IMR-90 (cell line): Measurements from ENCODE around the gene FALEC. TPM values are rescaled to one million over a fixed set of nuclear protein-coding genes. Genes with fewer than 3 reads are reported as not detected.

ENCODE experiments used
- RCOR1 ChIP-seq: IDR thresholded peaks from 2 replicates; pipeline ENCODE4 v1.6.1; 2012; ENCODE audit warnings: mild to moderate bottlenecking, low read length, improper control_type of control experiment; ENCODE audit not compliant: insufficient replicate concordance
- polyA plus RNA-seq, 3 experiments: library from polyadenylated mRNA; depleted of rRNA; stranded (reverse); fragments of >200 nt; gene quantifications; 2 replicates each; pipeline ENCODE4 v1.2.3, GENCODE V29; 2012; ENCODE audit warnings: low replicate concordance in 1 of 3
- total RNA-seq: library from RNA; depleted of rRNA; stranded (reverse); fragments of >200 nt; gene quantifications from 2 replicates; pipeline ENCODE4 v1.2.3, GENCODE V29; 2012
- TF ChIP-seq, protein P1 (sequence below): fragments of 150-350 bp; IDR thresholded peaks from 2 replicates; pipeline ENCODE4 v1.6.1; 2017; ENCODE audit warnings: mild to moderate bottlenecking, antibody characterized with exemption, low read length, low read depth

FALEC gene
- total and polyA plus RNA-seq, 2 of the 4 experiments (the other 2 are of a cell fraction): not detected

DNA sequence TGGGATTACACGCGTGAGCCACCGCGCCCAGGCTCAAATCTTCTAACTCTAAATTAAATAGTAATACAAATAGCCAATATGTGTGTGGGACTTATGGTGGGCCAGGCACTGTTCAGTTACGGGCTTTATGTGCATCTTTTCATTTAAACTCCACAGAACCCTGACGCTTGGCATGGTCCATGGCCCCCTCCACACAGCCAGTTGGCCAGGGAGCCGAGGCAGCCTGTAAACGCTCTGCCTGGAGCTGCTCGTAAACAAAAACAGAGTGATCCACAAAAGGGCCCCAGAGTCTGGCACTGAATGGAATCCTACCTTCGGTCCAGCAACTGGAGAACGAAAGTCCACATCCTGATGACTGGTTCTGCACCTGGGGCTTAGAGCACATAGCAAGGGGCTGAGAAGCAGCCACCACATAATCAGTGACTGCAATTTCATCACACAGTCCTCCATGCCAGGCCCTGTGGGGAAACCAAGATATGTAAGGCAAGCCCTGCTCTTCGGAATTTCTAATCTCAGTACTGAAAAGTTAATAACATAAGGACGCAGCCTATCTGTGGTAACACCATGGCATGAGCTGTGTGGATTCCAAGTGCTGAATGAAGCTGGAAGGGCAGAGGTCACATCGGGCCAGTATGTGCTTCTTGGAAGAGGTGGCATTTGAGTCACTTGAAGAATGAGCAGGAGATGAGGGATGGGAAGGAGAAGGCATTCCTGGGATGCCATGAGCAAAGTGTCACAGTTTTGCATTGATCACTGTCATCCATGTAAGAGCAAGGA lies 20.1 kb downstream of the FALEC start (continued):
- TF ChIP-seq, protein P1, sequence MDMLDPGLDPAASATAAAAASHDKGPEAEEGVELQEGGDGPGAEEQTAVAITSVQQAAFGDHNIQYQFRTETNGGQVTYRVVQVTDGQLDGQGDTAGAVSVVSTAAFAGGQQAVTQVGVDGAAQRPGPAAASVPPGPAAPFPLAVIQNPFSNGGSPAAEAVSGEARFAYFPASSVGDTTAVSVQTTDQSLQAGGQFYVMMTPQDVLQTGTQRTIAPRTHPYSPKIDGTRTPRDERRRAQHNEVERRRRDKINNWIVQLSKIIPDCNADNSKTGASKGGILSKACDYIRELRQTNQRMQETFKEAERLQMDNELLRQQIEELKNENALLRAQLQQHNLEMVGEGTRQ: no peak
- TF ChIP-seq RCOR1: no peak
